Measurements from ENCODE around the gene ENTR1.

Gene ENTR1

GRCh38 chr9:136410500-136411287 is at the start of gene ENTR1, which contains the start of gene PMPCA:
ENTR1 (minus strand) TSS chr9:136410614; CDS start chr9:136410397, 217 bp downstream.
PMPCA (plus strand) TSS chr9:136410658; CDS start chr9:136410669, 11 bp downstream.
- peak; percentile 97 for DNase-seq

- no peak for DNase-seq
These were observed 49.0 kb upstream of the ENTR1 start for GRCh38 chr9:136459425-136459824.

GRCh38 chr9:136457326-136457725 is 46.9 kb upstream of the ENTR1 start:
- no peak for DNase-seq

GRCh38 chr9:136456258-136456657 is 45.8 kb upstream of the ENTR1 start:
- no peak for DNase-seq

GRCh38 chr9:136455043-136456002 is 44.9 kb upstream of the ENTR1 start:
- DNase-seq: no peak

- no peak for DNase-seq
These were observed 43.8 kb upstream of the ENTR1 start for GRCh38 chr9:136454026-136454796.

- no peak for DNase-seq
These were observed 42.9 kb upstream of the ENTR1 start for GRCh38 chr9:136453326-136453725.

GRCh38 chr9:136451221-136451877 is 40.9 kb upstream of the ENTR1 start:
- DNase-seq: no peak

- DNase-seq: no peak
These were observed 38.2 kb upstream of the ENTR1 start for GRCh38 chr9:136448655-136449054.

- DNase-seq: no peak
These were observed 36.9 kb upstream of the ENTR1 start for GRCh38 chr9:136447173-136447778.

GRCh38 chr9:136445799-136446198 is 35.4 kb upstream of the ENTR1 start:
- DNase-seq: no peak

GRCh38 chr9:136444102-136444501 is 33.7 kb upstream of the ENTR1 start:
- DNase-seq: no peak

- DNase-seq: no peak
These were observed 33.3 kb upstream of the ENTR1 start for GRCh38 chr9:136443687-136444086.

GRCh38 chr9:136443087-136443486 is 32.7 kb upstream of the ENTR1 start:
- DNase-seq: no peak

- no peak for DNase-seq
These were observed 31.9 kb upstream of the ENTR1 start for GRCh38 chr9:136442265-136442664.

- no peak for DNase-seq
These were observed 31.3 kb upstream of the ENTR1 start for GRCh38 chr9:136441681-136442245.

GRCh38 chr9:136441191-136441680 is 30.8 kb upstream of the ENTR1 start:
- DNase-seq: no peak

- peak; percentile 90 for DNase-seq
These were observed 29.3 kb upstream of the ENTR1 start, which contains the start of gene INPP5E for GRCh38 chr9:136439481-136440408. INPP5E (minus strand) TSS chr9:136439845; CDS start chr9:136439419, 426 bp downstream.

- peak; percentile 57 for DNase-seq
These were observed 28.4 kb upstream of the ENTR1 start for GRCh38 chr9:136438548-136439480.
